ENCODE measurements around the gene GADL1.

GRCh38 chr3:30811151-30811795 is 83.2 kb downstream of the GADL1 start:
- TF ChIP-seq TAF1 (IDR thresholded peaks at IDR 0.05; ENCODE audit: borderline replicate concordance, insufficient read depth, low read length): no peak
- no peak for TF ChIP-seq POLR2AphosphoS5 (IDR thresholded peaks at IDR 0.05; ENCODE audit: low read depth, low read length)
- TF ChIP-seq, protein P1, sequence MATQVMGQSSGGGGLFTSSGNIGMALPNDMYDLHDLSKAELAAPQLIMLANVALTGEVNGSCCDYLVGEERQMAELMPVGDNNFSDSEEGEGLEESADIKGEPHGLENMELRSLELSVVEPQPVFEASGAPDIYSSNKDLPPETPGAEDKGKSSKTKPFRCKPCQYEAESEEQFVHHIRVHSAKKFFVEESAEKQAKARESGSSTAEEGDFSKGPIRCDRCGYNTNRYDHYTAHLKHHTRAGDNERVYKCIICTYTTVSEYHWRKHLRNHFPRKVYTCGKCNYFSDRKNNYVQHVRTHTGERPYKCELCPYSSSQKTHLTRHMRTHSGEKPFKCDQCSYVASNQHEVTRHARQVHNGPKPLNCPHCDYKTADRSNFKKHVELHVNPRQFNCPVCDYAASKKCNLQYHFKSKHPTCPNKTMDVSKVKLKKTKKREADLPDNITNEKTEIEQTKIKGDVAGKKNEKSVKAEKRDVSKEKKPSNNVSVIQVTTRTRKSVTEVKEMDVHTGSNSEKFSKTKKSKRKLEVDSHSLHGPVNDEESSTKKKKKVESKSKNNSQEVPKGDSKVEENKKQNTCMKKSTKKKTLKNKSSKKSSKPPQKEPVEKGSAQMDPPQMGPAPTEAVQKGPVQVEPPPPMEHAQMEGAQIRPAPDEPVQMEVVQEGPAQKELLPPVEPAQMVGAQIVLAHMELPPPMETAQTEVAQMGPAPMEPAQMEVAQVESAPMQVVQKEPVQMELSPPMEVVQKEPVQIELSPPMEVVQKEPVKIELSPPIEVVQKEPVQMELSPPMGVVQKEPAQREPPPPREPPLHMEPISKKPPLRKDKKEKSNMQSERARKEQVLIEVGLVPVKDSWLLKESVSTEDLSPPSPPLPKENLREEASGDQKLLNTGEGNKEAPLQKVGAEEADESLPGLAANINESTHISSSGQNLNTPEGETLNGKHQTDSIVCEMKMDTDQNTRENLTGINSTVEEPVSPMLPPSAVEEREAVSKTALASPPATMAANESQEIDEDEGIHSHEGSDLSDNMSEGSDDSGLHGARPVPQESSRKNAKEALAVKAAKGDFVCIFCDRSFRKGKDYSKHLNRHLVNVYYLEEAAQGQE (IDR thresholded peaks at IDR 0.05; ENCODE audit: insufficient read depth in 1 of 2, low read depth in 2 of 2, low read length in 2 of 2): no peak

Measured in PFSK-1 (cell line).